Measurements from ENCODE around the gene TGFBR2.

The TGFBR2 gene

DNA sequence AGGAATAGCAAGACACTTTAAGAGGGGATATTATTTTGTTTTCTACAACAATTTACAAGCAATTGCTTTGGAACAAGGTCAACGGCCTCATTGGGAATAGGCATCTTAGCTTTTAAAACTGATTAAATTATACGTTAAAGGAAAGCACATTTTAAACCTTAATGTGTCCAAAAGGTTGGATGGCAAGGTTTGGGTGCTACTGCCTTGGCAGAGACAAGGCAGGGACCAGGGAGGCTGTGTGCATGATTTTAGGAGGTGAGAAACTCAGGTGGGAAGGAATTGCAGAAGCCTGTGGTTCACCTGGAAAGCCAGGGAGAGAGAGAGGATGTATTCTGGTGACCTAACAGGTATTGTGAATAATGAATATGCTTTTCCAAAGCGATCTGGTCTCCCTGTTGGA lies 54.3 kb downstream of the TGFBR2 start:
- TF ChIP-seq, protein P1, sequence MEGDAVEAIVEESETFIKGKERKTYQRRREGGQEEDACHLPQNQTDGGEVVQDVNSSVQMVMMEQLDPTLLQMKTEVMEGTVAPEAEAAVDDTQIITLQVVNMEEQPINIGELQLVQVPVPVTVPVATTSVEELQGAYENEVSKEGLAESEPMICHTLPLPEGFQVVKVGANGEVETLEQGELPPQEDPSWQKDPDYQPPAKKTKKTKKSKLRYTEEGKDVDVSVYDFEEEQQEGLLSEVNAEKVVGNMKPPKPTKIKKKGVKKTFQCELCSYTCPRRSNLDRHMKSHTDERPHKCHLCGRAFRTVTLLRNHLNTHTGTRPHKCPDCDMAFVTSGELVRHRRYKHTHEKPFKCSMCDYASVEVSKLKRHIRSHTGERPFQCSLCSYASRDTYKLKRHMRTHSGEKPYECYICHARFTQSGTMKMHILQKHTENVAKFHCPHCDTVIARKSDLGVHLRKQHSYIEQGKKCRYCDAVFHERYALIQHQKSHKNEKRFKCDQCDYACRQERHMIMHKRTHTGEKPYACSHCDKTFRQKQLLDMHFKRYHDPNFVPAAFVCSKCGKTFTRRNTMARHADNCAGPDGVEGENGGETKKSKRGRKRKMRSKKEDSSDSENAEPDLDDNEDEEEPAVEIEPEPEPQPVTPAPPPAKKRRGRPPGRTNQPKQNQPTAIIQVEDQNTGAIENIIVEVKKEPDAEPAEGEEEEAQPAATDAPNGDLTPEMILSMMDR (IDR thresholded peaks at IDR 0.05; ENCODE audit: low read depth, low read length, missing control alignments): no peak
- no peak for DNase-seq (ENCODE audit: extremely low read depth, low read depth)
- H3K4me3 ChIP-seq (replicated peaks; ENCODE audit: low read depth, low read length): no peak overlapping the region

DNA sequence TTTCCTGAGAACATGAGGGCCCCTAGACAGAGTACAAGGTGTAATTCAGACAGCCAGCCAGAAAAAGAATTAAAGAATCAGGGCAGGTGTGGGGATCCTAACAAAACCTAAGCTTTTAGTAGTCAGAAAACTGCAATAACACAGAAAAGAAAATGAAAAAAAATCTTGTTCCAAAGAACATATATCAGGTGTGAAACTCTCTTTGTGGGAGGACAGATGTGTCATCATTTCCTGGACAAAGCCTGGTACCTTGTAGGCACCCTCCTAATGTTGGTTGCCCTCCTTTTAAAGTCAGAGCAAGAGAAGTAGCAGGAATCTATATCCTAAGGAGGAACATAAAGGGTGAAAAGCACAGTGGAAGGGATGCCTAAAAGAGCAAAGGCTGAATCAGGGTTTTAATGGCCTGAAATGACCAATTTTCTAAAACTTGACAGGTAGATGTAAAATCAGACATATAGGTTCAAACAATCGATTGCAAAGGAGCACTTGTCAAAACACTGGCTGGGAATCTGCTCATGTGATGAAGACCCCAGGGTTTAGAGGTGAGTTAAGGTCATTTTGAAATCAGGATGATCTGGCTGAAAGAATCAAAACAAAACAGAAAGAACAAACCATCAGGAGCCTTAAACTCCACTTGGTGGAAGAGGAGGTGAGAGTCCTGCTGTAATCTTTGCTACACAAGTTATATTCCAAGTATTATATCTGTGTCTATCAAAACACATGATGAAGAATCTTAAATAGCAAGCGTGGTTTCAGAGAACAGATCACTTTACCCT lies 54.9 kb downstream of the TGFBR2 start:
- H3K4me3 ChIP-seq (replicated peaks; ENCODE audit: low read depth, low read length): no peak overlapping the region
- TF ChIP-seq, protein P1 (IDR thresholded peaks at IDR 0.05; ENCODE audit: low read depth, low read length, missing control alignments): no peak
- no peak for DNase-seq (ENCODE audit: extremely low read depth, low read depth)

DNA sequence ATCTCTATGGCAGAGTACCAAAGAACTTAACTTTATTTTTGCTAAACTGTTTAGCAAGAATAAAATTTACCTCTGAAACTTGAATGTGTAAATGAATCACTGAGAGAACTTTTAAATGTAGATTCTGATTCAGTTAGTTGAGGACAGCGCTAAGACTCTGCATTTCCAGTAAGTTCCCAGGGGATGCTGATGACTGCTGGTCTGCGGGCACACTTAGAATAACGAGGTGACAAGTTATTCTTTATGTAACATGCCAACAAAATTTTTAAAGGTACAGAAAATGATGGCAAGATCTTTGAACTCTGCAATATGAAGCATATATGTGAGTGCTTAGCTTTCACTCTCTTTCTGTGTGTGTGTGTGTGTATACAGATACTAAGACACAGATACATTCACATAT lies 56.4 kb downstream of the TGFBR2 start:
- TF ChIP-seq, protein P1 (IDR thresholded peaks at IDR 0.05; ENCODE audit: low read depth, low read length, missing control alignments): no peak
- no peak overlapping the region for H3K4me3 ChIP-seq (replicated peaks; ENCODE audit: low read depth, low read length)
- no peak for DNase-seq (ENCODE audit: extremely low read depth, low read depth)

DNA sequence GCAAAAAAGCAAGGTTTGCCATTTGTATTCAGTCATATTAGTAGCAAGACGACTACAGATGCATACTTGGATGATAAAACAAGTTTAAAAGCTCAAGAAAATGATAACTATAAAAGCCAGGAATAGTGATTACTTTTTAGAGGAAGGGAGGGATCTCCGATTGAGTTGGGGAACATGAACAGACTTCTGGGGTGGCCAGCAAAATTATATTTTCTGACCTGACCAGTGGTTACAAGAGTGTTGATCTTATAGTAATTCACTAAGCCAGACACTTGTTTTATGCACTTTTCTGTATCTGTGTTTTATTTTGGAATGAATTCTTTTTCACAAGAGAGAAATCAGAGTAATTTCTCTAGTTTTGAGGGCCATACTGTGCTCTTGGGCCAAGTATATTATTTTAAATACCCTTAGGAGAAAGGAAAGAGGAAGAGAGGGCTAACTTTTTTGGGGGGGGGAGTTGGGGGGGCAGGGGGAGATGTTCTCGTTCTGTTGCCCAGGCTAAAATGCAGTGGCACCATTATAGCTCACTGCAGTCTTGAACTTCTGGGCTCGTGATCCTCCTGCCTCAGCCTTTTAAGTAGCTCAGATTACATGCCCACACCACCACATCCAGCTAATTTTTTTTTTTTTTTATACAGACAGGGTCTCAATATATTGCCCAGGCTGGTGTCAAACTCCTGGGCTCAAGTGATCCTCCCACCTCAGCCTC lies 57.3 kb downstream of the TGFBR2 start:
- H3K4me3 ChIP-seq (replicated peaks; ENCODE audit: low read depth, low read length): no peak overlapping the region
- TF ChIP-seq, protein P1 (IDR thresholded peaks at IDR 0.05; ENCODE audit: low read depth, low read length, missing control alignments): no peak
- DNase-seq (ENCODE audit: extremely low read depth, low read depth): no peak

DNA sequence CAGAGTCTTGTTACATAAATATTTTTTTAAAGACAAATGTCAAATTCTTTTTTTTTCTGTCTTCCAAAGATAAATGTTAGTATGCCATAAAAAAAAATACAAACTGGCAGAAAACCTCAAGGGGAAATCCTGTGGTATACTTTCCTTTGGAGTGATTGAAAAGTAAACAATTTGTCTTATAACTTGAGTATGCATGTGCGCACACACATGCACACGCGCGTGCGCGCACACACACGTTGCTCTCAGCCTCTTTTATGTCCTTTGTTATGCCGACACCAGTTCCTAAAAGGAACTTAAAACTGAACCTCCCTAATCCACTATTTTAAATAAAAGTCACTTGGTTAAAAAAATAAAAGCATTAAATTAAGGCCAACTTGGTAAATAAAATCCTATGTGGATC lies 58.1 kb downstream of the TGFBR2 start:
- DNase-seq (ENCODE audit: extremely low read depth, low read depth): no peak
- no peak overlapping the region for H3K4me3 ChIP-seq (replicated peaks; ENCODE audit: low read depth, low read length)
- TF ChIP-seq, protein P1 (IDR thresholded peaks at IDR 0.05; ENCODE audit: low read depth, low read length, missing control alignments): no peak

DNA sequence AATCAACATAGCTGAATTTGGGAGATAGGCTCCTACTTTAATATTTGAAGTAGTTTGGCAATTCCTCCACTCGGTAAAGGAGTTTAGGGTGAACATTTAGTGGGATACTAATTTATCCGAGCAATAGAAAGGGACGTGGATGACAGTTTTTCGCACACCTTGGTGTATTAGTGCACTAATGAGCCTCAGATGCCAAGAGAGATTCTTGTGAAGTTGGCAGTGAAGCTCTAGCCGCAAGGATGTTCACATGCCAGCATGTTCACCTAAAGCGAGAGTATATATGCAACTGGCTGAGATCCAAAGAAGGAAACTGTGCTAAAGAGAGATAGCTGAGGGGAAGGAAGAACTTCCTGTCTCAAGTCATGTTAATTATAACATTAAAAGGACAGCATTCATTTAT lies 58.5 kb downstream of the TGFBR2 start:
- no peak for DNase-seq (ENCODE audit: extremely low read depth, low read depth)
- TF ChIP-seq, protein P1 (IDR thresholded peaks at IDR 0.05; ENCODE audit: low read depth, low read length, missing control alignments): no peak
- H3K4me3 ChIP-seq (replicated peaks; ENCODE audit: low read depth, low read length): no peak overlapping the region
